Activated effector memory CD4-positive, alpha-beta T cell treated with anti-CD3 and anti-CD28 coated beads, Interleukin-2, amount 50 U/mL, for 16 hours (primary cell): Measurements from ENCODE around the gene ANKRD36C.
"Not testable (repeated sequence)": the region's sequence is repeated elsewhere in the genome, so short reads cannot be mapped to it uniquely, and the experiment has no call there.

Experiments used
- DNase-seq: peaks from one replicate; pipeline ENCODE4 v3.0.0-alpha.2; 2020

ANKRD36C gene

GRCh38 chr2:95991351-95992094 is at the start of gene ANKRD36C:
TSS of gene ANKRD36C (minus strand) at chr2:95991824. CDS start at chr2:95991708, 116 bp downstream.
- DNase-seq: peak; percentile 74

GRCh38 chr2:96035554-96035953 is 43.9 kb upstream of the ANKRD36C start:
- not testable (repeated sequence) for DNase-seq

DNA sequence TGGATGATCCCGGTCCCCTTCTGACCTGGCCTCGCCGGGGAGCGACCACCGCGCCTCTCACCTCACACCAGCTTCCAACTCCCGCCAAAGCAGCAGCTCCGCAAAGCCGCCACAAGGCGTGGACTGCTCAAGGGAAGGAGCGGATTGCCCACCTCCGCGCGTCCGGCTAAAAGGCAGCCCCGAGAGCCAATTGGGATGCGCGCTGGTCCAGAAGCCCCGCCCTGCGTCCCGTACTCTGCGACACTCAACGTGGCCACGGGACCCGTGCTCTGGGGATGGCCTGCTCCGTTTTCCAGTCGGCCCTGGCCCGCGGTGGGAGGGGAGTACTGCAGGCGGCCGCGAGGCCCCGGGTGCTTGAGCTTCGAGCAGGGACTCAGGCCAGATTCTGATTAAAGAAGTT is 43.2 kb upstream of the ANKRD36C start, which contains the start of gene GPAT2:
GPAT2 (minus strand) TSS at position 125 of the 400 bp plus-strand sequence. CDS start 2,557 bp downstream, outside the sequence.
- DNase-seq: not testable (repeated sequence)

DNA sequence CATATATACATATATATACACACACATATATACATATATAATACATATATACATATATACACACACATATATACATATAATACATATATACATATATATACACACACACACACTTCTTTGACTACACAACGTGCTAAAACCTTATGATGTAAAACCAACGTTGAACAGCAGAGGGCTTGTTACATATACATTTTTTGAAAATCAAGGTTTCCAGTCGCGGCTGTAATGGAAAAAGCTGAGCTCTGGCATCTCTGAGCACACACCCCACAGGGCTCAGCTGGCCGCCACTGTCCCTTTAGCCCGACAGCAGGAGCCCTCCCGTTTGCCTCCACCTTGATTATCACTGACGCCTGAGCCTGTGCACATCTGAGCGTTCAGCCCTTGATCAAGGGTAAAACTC is 42.4 kb upstream of the ANKRD36C start:
- not testable (repeated sequence) for DNase-seq

GRCh38 chr2:96027725-96028325 is 36.2 kb upstream of the ANKRD36C start:
- not testable (repeated sequence) for DNase-seq

DNA sequence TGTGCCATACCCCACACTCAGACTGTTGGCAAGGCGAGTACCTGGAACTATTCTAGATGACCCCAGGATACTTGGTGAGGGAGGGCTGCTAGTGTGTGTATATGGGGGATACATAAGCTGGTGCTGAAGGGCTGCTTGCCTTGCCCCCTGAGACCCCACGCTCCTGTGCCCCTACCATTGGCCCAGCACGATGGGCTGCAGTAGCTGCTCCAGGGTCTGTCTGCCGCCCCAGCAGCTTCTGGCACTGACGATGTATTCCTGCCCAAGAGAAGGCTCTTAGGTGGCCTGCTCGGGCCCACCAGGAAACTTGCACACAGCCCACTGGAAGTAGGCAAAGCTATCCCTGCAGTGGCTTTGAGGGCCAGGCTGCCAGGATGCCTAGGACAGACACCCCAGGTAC is 34.1 kb upstream of the ANKRD36C start:
- DNase-seq: not testable (repeated sequence)

DNA sequence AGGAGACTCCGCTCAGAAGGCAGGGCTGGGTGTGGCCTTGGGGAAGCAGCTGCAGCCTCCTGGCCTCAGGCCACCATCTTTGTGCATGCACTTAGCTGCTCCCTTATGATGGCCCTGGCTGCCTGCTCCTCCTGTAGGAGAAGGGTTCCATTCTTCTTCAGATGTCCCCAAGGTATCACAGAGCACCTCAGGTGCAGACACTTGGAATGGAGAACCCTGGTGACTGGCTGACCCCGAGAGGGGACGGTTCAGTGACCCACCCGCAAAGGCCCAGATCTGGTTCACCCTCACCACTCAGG is 33.5 kb upstream of the ANKRD36C start:
- DNase-seq: no peak

DNA sequence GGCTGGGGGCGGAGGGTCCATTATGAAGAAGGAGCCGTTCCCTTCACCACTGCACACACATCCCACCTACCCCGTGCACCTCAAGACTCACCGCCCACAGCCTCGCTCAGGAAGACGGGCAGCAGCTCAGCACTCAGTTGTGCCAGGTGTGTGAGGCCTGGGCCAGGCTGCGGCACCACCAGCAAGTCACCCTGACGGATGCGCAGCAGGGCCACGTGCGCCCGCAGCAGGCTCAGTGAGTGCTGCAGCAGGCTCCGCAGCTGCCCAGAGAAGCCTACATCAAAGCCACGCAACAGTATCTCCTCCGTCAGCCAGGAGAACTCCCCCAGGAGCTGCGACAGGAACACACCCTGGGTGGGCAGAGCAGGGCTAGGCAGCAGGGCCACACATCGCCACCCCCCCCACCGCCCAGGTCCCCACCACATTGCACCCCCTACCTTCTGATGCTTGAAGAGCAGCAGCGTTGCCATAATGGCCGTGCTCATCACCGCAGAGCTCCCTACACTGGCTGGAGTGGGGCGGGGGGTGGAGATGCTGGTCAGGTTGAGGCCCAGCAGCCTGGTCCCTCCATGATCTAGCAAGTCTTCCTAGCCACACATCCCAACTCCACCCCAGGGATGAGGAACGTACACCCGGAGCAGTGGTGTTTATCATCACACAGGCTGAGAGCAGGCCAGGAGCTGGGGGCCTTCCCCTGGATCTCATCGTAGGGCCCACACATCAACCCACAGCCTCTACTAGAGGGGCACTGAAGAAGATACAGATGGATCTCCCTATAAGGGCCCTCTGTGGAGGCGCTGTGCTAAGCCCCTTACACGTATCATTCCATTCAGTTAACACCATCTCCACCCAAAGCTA is 32.9 kb upstream of the ANKRD36C start:
- no peak for DNase-seq

DNA sequence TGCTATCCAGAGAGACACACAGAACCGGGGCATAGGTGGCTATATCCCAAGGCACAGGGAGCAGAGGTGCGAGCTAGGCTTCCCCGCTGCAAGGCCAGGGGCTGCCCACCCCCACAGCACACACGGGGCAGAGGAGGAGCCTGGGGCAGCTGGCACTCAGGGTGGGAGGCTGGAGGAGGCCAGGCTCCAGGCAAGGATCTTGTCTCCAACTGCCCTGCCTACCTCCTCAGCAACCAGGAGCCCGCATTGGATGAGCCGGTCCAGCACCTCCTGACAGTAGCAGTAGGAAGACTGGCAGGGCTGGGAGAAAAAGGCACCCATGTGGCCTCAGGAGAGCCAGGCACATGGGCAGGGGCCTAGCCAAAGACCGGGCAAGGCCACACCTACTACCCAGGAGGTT is 32.1 kb upstream of the ANKRD36C start:
- not testable (repeated sequence) for DNase-seq

GRCh38 chr2:96022701-96023447 is 31.2 kb upstream of the ANKRD36C start:
- DNase-seq: peak; percentile 86

- not testable (repeated sequence) for DNase-seq
Observed at GRCh38 chr2:96022126-96022525, 30.5 kb upstream of the ANKRD36C start.

DNA sequence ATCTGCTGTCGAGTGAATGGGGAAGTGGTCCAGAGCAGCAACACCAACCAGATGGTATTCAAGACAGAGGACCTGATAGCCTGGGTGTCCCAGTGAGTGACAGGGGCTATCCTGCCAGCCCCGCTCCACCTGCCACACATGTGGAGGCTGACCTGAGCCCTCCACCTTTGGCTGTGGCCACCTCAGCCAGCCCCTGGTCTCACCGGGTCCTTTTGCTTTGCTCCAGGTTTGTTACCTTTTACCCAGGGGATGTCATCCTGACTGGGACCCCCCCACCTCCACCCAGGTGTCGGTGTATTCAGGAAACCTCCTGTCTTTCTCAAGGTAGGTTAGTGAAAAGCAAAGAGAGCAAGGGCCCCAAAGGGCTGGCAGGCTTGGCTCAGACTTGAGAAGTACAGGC is 29.5 kb upstream of the ANKRD36C start:
- not testable (repeated sequence) for DNase-seq

GRCh38 chr2:96019909-96020590 is 28.4 kb upstream of the ANKRD36C start:
- not testable (repeated sequence) for DNase-seq

GRCh38 chr2:96016321-96016720 is 24.7 kb upstream of the ANKRD36C start:
- DNase-seq: not testable (repeated sequence)

- not testable (repeated sequence) for DNase-seq
Observed at GRCh38 chr2:96012792-96013264, 21.2 kb upstream of the ANKRD36C start.

DNA sequence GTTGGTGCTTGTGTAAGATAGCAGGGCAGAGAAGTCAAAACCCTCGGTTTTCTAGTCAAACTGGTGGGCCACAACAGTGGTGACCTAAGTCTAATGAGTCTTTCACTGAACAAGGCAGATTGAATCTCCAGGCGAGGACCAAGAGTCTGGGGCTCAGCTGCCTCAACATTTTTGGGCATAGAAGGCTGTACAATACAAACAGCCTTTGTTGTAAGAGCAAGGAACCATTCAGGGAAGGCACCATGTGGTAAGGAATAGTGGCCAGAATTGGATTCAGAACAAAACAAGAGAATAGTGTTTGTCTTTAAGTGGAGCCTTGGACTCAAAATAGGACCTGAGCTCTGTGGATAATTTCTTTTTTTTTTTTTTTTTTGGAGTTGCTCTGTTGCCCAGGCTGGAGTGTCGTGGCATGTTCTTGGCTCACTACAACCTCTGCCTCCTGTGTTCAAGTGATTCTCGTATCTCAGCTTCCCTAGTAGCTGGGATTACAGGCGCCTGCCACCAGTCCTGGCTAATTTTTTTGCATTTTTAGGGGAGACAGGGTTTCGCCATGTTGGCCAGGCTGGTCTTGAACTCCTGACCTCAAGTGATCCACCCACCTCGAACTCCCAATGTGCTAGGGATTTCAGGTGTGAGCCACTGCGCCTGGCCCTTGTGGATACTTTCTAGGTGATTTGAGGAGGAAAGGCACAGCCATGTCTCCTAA is 20.6 kb upstream of the ANKRD36C start:
- not testable (repeated sequence) for DNase-seq

- DNase-seq: not testable (repeated sequence)
Observed at GRCh38 chr2:96011129-96011455, 19.5 kb upstream of the ANKRD36C start.

DNA sequence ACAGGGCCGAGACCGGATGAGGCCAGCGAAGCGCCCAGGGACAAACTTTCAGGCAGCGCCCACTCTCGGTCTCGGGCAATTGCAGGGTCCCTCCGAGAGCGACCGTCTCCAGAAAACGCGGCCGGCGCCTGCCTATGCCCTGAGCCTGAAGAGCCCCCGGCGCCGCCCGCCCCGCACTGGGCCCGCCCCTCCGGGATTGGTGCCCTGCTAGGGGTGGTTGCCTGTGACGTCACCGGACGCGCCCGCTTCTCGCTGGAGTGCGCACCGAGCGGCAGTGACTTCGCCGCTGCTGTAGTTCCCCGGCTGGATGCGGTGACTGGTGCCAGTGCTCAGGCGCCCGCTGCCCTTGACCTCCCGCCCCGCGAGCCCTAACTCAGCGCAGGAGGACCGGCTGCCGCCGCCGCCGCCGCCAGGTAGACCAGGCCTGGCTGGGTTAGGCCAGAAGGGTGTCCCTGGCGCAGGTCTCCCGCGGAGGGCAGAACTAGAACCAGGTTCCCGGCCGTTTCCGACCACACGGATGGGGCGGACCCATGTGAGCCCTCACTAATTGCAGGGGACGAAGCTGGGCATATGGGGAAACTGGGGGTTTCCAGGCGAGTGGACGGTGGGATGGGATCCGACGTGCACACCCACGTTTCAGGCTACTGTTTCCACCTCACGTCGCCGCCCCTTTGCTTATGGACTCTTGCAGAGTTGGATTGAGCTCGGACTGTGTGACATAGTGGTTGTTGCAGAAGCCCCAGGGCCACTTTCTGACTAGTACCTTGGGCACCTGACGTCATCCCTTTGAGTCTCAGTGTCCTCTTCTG is 18.9 kb upstream of the ANKRD36C start:
- peak; percentile 98 for DNase-seq

DNA sequence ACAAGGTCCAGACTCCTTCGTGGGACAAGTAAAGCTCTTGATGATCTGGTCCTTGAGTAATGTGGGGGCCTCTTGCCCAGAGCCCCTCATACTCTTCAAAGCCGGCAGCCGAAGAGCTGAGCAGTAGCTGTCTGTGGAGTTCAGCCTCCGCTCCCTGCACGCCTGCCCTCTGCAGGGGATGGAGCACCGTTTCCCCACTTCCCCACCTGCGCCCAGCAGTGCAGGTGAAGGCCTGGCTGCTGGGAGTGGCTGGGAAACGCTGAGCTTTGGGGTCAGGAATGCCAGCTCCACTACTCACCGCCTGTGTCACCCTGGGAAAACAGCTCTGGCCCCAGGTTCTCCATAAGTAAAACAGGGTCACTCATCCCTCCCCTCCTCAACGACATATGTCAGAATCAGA is 18.2 kb upstream of the ANKRD36C start:
- DNase-seq: not testable (repeated sequence)

- not testable (repeated sequence) for DNase-seq
Observed at GRCh38 chr2:96008051-96008450, 16.4 kb upstream of the ANKRD36C start.
